HG03045 (cell line): ENCODE data around the gene POU2AF2.

Source experiments
- ATAC-seq: cut with Tn5 transposase; IDR thresholded peaks from one replicate; pipeline ENCODE4 v1.9.1; 2021; ENCODE audit warnings: mild to moderate bottlenecking, moderate library complexity; ENCODE audit not compliant: unreplicated experiment

POU2AF2 gene

DNA sequence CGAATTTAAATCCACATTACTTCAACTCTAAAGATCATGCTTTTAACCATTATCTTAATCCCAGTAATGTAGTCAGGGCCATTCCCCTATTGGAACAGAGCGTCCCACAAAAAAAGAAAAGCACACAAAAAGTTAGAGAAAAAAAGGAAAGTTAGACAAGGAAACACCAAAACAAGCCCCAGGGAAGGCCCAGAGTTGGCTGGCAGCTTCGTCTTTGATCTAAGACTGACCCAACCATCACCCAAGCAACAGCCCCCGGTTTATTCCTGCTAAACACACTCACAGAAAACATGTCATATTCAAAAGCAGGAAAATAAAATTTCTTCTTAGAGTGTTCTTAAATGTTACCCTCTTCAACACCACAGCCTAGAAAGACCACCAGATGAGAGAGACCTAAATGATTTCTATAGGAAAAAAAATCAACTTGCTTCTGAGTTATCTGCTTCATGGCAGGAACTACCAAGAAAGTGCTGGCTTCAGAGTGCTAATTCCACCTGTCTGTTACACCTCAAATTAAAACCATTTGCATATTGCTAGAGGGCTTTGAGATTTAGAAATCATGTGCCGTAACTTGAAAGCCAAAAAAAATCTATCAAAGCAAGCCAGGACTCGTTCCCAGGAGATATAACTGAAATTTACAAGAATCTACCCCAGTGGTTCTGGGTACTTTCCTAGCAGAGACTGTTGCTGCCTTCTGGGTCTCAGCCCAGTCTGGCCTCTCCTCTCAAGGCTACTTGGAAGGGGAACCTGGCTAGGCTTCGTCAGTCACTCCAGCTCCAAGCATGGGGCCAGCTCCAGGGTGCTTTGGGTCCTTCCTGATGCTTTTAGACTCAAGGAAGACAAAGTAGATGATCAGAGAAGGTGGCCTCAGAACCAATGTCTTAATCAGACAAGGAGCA is 84.0 kb downstream of the POU2AF2 start:
- ATAC-seq, result no peak

DNA sequence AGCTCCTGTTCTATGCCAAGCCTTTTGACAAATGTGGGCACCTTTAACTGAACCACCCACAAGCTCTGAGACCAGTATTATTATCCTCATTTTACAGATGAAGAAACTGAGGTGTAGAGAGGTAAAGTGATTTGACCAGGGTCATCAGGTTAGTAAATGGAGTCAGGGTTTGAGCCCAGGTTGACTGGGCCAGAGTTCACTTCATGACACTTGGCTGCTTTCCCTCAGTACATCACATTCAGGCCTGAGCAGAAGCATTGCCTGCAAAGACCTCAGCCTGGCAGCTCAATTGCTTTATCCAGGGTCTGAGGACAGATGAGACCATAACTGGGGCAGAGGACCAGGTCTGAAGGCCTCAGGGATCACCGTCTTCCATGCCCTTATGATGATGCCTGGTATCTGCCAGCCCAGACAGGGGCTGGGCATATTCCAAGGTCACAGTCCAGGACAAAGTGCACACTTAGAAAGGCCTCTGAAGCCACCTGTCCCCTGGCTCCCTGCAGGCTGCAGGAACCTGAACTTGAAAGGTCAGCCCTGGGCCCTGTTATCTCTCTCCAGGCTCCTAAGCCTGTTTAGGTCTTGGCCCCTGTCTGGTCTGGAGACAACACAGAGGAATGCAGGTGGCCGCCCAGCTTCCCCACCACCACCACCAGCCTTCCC is 84.8 kb downstream of the POU2AF2 start:
- ATAC-seq, result no peak

DNA sequence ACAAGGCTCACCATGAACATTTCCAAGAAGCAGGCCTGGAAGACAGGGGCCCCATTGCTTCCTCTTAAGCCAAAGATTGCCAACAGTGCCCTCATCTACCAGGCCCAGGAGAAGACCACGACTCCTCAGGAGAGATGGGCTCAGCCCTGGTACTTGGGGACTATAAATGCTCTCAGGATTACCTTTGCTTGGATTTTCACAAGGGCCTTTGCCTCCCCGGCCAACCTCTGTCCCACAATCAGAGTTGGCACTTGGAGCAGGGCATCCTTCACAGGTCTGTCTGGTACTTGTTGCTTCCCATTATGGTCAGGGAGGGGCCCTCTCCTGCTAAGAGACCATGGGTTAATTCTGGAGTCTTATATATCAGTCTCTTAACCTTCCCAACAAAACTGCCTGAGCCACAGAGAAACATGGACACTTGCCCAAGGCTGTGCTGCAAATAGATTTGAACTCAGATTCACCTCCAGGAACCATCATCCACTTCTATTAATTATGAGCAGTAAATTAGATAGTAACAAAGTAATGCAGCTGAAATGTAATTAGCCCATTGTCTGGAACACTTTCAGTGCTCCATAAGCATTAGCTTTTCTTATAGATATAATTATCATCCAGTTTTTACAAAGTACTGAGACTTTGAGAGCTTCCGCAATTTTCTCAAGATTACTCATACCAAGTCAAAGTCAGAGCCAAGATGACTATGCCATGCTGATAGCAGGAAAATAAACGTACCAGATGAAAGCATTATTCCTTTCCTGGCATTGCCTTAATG is 86.4 kb downstream of the POU2AF2 start:
- no peak for ATAC-seq

GRCh38 chr11:111334532-111335502 is 89.3 kb downstream of the POU2AF2 start:
- ATAC-seq, result no peak

- no peak for ATAC-seq
Measured at GRCh38 chr11:111335549-111335948, 90.0 kb downstream of the POU2AF2 start.
